Endothelial cell of umbilical vein (primary cell): ENCODE results near the gene GLMN. TPM values are rescaled to one million over a fixed set of nuclear protein-coding genes. Genes with fewer than 3 reads are reported as not detected.

ENCODE experiments used
- BruUV-seq: library from RNA; stranded (reverse); fragments of 400-500 nt; replicated peaks from 2 replicates; lab custom pipeline; 2021; lab: Mats Ljungman, UMichigan
- CTCF ChIA-PET: fragments of 300-600, 350-600 bp; sonication (Branson Sonifier 250); formaldehyde crosslinking; loops from one replicate; lab custom pipeline; 2021; ENCODE audit warnings: antibody characterized with exemption, inconsistent platforms; lab: Charles Lee
- POLR2A ChIA-PET: fragments of 300-600, 350-600 bp; sonication (Branson Sonifier 250); formaldehyde crosslinking; loops from one replicate; lab custom pipeline; 2021; ENCODE audit warnings: antibody characterized with exemption, inconsistent platforms; lab: Charles Lee
- DNase-seq: peaks from one replicate; pipeline ENCODE4 v3.0.0-alpha.2; 2011; ENCODE audit warnings: low read depth, low spot score
- FAIRE-seq: peaks from 2 replicates; lab custom pipeline; 2011; peaks lifted over from hg19 to GRCh38; lab: Jason Lieb, UNC
- H2AFZ ChIP-seq: 2 replicates; pipeline ENCODE4 v1.6.0; 2012; ENCODE audit warnings: low read depth, low read length, control low read depth, inconsistent platforms
- H3K27ac ChIP-seq: 2 replicates; pipeline ENCODE4 v1.5.1; 2011; ENCODE audit warnings: low read depth, mild to moderate bottlenecking, control low read depth, low read length, moderate library complexity; ENCODE audit not compliant: insufficient read depth
- H3K27me3 ChIP-seq, 2 experiments: 2 replicates each; pipeline versions ENCODE4 v1.6.0 to v1.6.1; 2011; ENCODE audit warnings: low read length in 2 of 2, mixed read lengths in 1 of 2; ENCODE audit not compliant: control insufficient read depth in 2 of 2, insufficient read depth in 2 of 2
- H3K36me3 ChIP-seq, 2 experiments: 2 replicates in 1 of 2; 3 replicates in 1 of 2; pipeline ENCODE4 v1.5.1; 2011; ENCODE audit warnings: low read length in 2 of 2, mild to moderate bottlenecking in 1 of 2, moderate library complexity in 1 of 2; ENCODE audit not compliant: control insufficient read depth in 2 of 2, insufficient read depth in 2 of 2; ENCODE audit errors: extremely low read depth in 1 of 2
- H3K4me1 ChIP-seq: 3 replicates; pipeline ENCODE4 v1.5.1; 2011; ENCODE audit warnings: mild to moderate bottlenecking, low read length; ENCODE audit not compliant: control insufficient read depth, insufficient read depth; ENCODE audit errors: extremely low read depth
- H3K4me2 ChIP-seq: 2 replicates; pipeline ENCODE4 v1.6.1; 2011; ENCODE audit warnings: low read length, control low read depth, mixed read lengths; ENCODE audit not compliant: insufficient read depth
- H3K4me3 ChIP-seq, 3 experiments: fragments of 200-600 bp in 1 of 3; sonication (generic), shearing (Covaris generic) in 1 of 3; replicated peaks in 1 of 3; 2 replicates each; pipeline ENCODE4 v1.5.1; 2011 to 2016; ENCODE audit warnings: control low read depth in 3 of 3, low read length in 3 of 3, mild to moderate bottlenecking in 2 of 3, inconsistent platforms in 1 of 3, low read depth in 1 of 3, moderate library complexity in 1 of 3; ENCODE audit not compliant: insufficient read depth in 1 of 3
- H3K79me2 ChIP-seq: 2 replicates; pipeline ENCODE4 v1.6.0; 2012; ENCODE audit warnings: low read length, inconsistent platforms; ENCODE audit not compliant: control insufficient read depth, insufficient read depth
- H3K9ac ChIP-seq: replicated peaks from 2 replicates; pipeline ENCODE3; 2011; ENCODE audit warnings: low read length, control low read depth; ENCODE audit not compliant: insufficient read depth; ENCODE audit errors: extremely low read depth
- H3K9me1 ChIP-seq: replicated peaks from 3 replicates; pipeline ENCODE4 v1.6.0; 2011; ENCODE audit warnings: mild to moderate bottlenecking, low read length; ENCODE audit not compliant: control insufficient read depth, insufficient read depth; ENCODE audit errors: extremely low read depth
- H3K9me3 ChIP-seq: replicated peaks from 2 replicates; pipeline ENCODE4 v1.5.1; 2012; ENCODE audit warnings: low read length, inconsistent platforms; ENCODE audit not compliant: control insufficient read depth, insufficient read depth
- H4K20me1 ChIP-seq: replicated peaks from 2 replicates; pipeline ENCODE3; 2011; ENCODE audit warnings: mild to moderate bottlenecking, low read length; ENCODE audit not compliant: control insufficient read depth, insufficient read depth; ENCODE audit errors: extremely low read depth
- CTCF ChIP-seq, 2 donors: IDR thresholded peaks; 1 replicate in 1 of 2; 2 replicates in 1 of 2; pipeline ENCODE4 v1.5.1; 2011; ENCODE audit warnings: low read length in 2 of 2, mild to moderate bottlenecking in 2 of 2, moderate library complexity in 2 of 2, control low read depth in 1 of 2, inconsistent platforms in 1 of 2, low read depth in 1 of 2; ENCODE audit not compliant: insufficient read depth in 1 of 2; ENCODE audit errors: extremely low read depth in 1 of 2
- EZH2 ChIP-seq: IDR thresholded peaks from 2 replicates; pipeline ENCODE4 v1.6.1; 2012; ENCODE audit warnings: borderline replicate concordance, low read depth, mild to moderate bottlenecking, moderate library complexity, low read length, inconsistent platforms; ENCODE audit not compliant: severe bottlenecking
- FOS ChIP-seq: IDR thresholded peaks from 2 replicates; pipeline ENCODE4 v1.6.1; 2011; ENCODE audit warnings: mild to moderate bottlenecking, low read length, moderate library complexity, borderline replicate concordance; ENCODE audit not compliant: insufficient read depth
- GATA2 ChIP-seq: IDR thresholded peaks from 2 replicates; pipeline ENCODE4 v1.7.0; 2011; ENCODE audit warnings: low read depth, mild to moderate bottlenecking, moderate library complexity, mixed read lengths, low read length; ENCODE audit not compliant: insufficient read length, insufficient read depth
- JUN ChIP-seq: IDR thresholded peaks from 2 replicates; pipeline ENCODE4 v1.6.1; 2011; ENCODE audit warnings: borderline replicate concordance, low read depth; ENCODE audit not compliant: insufficient read length, insufficient read depth
- MAX ChIP-seq: IDR thresholded peaks from 2 replicates; pipeline ENCODE4 v1.6.1; 2011; ENCODE audit not compliant: insufficient read depth, insufficient read length
- MYC ChIP-seq: IDR thresholded peaks from one replicate; pipeline ENCODE4 v1.6.1; 2011; ENCODE audit warnings: mild to moderate bottlenecking, low read depth, low read length
- POLR2A ChIP-seq: IDR thresholded peaks from 2 replicates; pipeline ENCODE4 v1.6.1; 2012; ENCODE audit warnings: low read depth, mild to moderate bottlenecking, control low read depth, low read length
- dilution Hi-C: fragments of 300-500 bp; cut with MboI; formaldehyde crosslinking; loops from one replicate; pipeline ENCODE4 v1.15.0; 2019; ENCODE audit warnings: low sequenced_read_pairs; ENCODE audit not compliant: extremely low pct_ligation_motif_present
- intact Hi-C: fragments of 100-400 bp; cut with micrococcal nuclease; formaldehyde crosslinking; loops from one replicate; pipeline ENCODE4 v1.10.0; 2022
- polyA plus RNA-seq, 4 experiments: library from polyadenylated mRNA; depleted of rRNA in 3 of 4; stranded (reverse) in 3 of 4; unstranded in 1 of 4; fragments of >200 nt; gene quantifications; 2 replicates each; pipeline versions ENCODE4 v1.2.1 to v1.2.3, GENCODE V29; 2011 to 2012; ENCODE audit warnings: missing spikeins in 1 of 4
- total RNA-seq: library from RNA; stranded (reverse); gene quantifications from 2 replicates; pipeline ENCODE4 v1.2.3, GENCODE V29; 2021

GLMN gene
- total and polyA plus RNA-seq, 2 donors (not counting 3 experiments of a cell fraction or from before 2014, with no cell fraction given) = 2.4 to 13.2 TPM

GRCh38 chr1:92301021-92301420 lies 2.2 kb upstream of the GLMN start:
- Histone ChIP-seq H3K27me3 (no peaks in the 10 kb centered on the region), H3K79me2 (peaks cover 20% of the 10 kb centered on the region), H3K4me3 (no peak overlapping the region), H3K27ac (no peak overlapping the region), H2AFZ (no peak overlapping the region), H4K20me1 (no peaks in the 10 kb centered on the region), H3K36me3 (peaks cover 0 to 4% of the 10 kb centered on the region in 2 experiments), H3K9me3 (no peaks in the 10 kb centered on the region), H3K9ac (no peak overlapping the region), H3K9me1 (no peaks in the 10 kb centered on the region), H3K4me2 (no peak overlapping the region), H3K4me1 (peaks cover 10% of the 10 kb centered on the region)
- BruUV-seq = no TSS peak
- ChIA-PET CTCF (interaction anchor here (1.8 to 4.2 kb wide), 3 partner anchors 9 to 304 kb away, joined by 7 to 21 read pairs (median 15); no protein-coding TSS in a partner anchor), POLR2A (no interaction called here)
- no peak for DNase-seq
- FAIRE-seq = no peak
- TF ChIP-seq FOS (no peak), JUN (no peak), CTCF (IDR thresholded peaks at IDR 0.05; ENCODE audit: extremely low read depth in 1 of 2, insufficient read depth in 1 of 2, low read depth in 1 of 2, low read length in 2 of 2) (no peak), MAX (no peak), POLR2A (no peak), EZH2 (no peak), MYC (no peak), GATA2 (no peak)
- intact Hi-C loops = no loop called here
- dilution Hi-C loops = no loop called here
